Neuron (in vitro differentiated cells): Measurements from ENCODE around the gene KY.

ENCODE experiments used
- H2AFZ ChIP-seq: one replicate; pipeline ENCODE4 v1.6.1; 2013; ENCODE audit warnings: low read depth, mild to moderate bottlenecking, inconsistent platforms, low read length, moderate library complexity
- H3K27me3 ChIP-seq: one replicate; pipeline ENCODE4 v1.6.1; 2013; ENCODE audit warnings: low read length; ENCODE audit not compliant: insufficient read depth
- H3K36me3 ChIP-seq: one replicate; pipeline ENCODE4 v1.6.1; 2013; ENCODE audit warnings: low read length; ENCODE audit not compliant: insufficient read depth
- H3K4me1 ChIP-seq: one replicate; pipeline ENCODE4 v1.6.1; 2013; ENCODE audit warnings: low read length; ENCODE audit not compliant: insufficient read depth
- H3K4me3 ChIP-seq: 2 replicates; pipeline ENCODE4 v1.5.1; 2013; ENCODE audit warnings: mild to moderate bottlenecking, low read length, moderate library complexity
- H3K9me3 ChIP-seq: one replicate; pipeline ENCODE4 v1.6.1; 2013; ENCODE audit warnings: low read length

KY gene

GRCh38 chr3:134630506-134630905 is 20.3 kb downstream of the KY start:
- Histone ChIP-seq H3K9me3 (peaks cover 4% of the 10 kb centered on the region), H3K4me3 (no peak overlapping the region), H3K36me3 (no peaks in the 10 kb centered on the region), H3K4me1 (no peaks in the 10 kb centered on the region), H3K27me3 (no peaks in the 10 kb centered on the region), H2AFZ (no peak overlapping the region)

DNA sequence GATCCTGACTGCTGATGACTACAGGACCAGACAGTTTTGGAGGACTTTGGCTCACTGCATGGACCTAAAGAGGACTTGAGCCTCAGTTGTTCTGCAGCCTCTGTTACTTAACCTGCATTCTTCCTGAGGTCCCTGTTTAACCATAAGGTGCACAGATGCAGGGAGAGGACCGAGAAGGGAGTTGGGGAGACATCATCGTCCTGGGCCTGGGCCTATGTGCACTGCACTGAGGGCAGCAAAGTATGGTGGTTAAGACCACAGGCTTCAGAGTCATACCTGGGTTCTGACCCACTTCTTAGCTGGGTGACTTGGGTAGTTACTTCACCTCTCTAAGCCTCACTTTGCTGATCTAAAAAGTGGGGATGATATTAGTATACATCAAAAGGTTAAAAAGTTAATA is 21.9 kb downstream of the KY start:
- H3K4me1 ChIP-seq: no peaks in the 10 kb centered on the region
- H3K27me3 ChIP-seq: no peaks in the 10 kb centered on the region
- no peak overlapping the region for H2AFZ ChIP-seq
- H3K9me3 ChIP-seq: peaks cover 4% of the 10 kb centered on the region
- H3K36me3 ChIP-seq: no peaks in the 10 kb centered on the region
- no peak overlapping the region for H3K4me3 ChIP-seq

GRCh38 chr3:134627831-134628230 is 23.0 kb downstream of the KY start:
- Histone ChIP-seq H2AFZ (no peak overlapping the region), H3K36me3 (no peaks in the 10 kb centered on the region), H3K4me3 (no peak overlapping the region), H3K27me3 (no peaks in the 10 kb centered on the region), H3K4me1 (no peaks in the 10 kb centered on the region), H3K9me3 (peaks cover 4% of the 10 kb centered on the region)

- Histone ChIP-seq H3K36me3 (no peaks in the 10 kb centered on the region), H3K9me3 (peaks cover 4% of the 10 kb centered on the region), H2AFZ (no peak overlapping the region), H3K4me1 (no peaks in the 10 kb centered on the region), H3K4me3 (no peak overlapping the region), H3K27me3 (no peaks in the 10 kb centered on the region)
These were observed 24.7 kb downstream of the KY start for GRCh38 chr3:134625885-134626741.

DNA sequence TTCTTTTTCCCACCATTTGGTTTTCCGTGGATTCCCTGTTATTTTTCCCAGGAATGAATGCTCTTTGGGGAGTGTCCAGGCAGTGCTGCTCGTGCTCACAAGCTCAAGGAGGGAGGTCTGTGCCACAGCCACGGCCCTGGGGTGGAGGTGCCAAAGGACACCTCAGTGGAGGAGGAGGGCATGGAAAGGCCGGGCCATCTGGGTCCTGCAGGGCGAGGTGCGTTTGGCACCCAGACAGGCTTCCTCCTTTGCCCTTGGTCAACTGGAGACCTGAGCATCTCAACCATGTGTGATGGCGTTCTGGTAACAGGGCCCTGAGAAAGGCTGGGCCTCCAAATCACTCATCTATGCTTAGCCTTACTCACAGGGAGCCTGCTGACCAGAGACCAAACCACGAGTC is 25.4 kb downstream of the KY start:
- Histone ChIP-seq H3K4me3 (no peak overlapping the region), H2AFZ (no peak overlapping the region), H3K4me1 (no peaks in the 10 kb centered on the region)

GRCh38 chr3:134624537-134625287 is 26.1 kb downstream of the KY start:
- no peaks in the 10 kb centered on the region for H3K27me3 ChIP-seq
- H3K36me3 ChIP-seq: no peaks in the 10 kb centered on the region
- peaks cover 3% of the 10 kb centered on the region for H3K4me1 ChIP-seq
- no peaks in the 10 kb centered on the region for H3K9me3 ChIP-seq
- no peak overlapping the region for H3K4me3 ChIP-seq
- no peak overlapping the region for H2AFZ ChIP-seq

More for the DNA sequence above, 25.4 kb downstream of the KY start:
- no peaks in the 10 kb centered on the region for H3K27me3 ChIP-seq
- H3K9me3 ChIP-seq: peaks cover 2% of the 10 kb centered on the region
- H3K36me3 ChIP-seq: no peaks in the 10 kb centered on the region

DNA sequence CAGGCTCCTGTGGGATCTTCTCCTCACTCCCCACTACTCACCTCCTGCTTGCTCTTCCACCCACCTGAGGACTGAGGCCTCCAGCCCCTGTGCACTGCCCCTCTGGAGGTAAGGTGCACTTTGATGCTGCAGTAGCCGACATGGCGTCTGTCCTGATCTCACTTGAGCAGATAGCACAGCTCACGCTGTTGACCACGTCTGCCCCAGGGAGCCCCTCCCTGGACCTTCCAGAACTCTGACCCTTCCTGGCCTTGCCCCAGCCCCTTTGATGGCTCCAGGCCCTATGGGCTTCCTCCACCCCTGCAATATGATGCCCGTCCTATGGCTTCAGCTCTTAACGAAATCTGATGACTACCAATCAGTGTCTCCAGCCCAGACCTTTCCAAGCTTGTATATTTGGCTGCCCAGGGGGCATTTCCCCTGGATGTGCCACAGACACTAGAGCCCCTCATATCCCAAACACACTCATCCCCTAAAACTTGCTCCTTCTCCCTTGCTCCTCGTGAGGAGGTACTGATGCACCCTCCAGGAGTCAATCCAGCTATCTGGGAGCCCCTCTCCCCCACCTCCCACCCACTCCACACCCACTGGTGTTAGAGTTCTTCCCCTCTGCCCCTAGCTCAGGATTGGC is 27.1 kb downstream of the KY start:
- Histone ChIP-seq H3K4me1 (peaks cover 13% of the 10 kb centered on the region), H3K36me3 (no peaks in the 10 kb centered on the region), H2AFZ (no peak overlapping the region), H3K27me3 (no peaks in the 10 kb centered on the region), H3K4me3 (no peak overlapping the region), H3K9me3 (no peaks in the 10 kb centered on the region)

DNA sequence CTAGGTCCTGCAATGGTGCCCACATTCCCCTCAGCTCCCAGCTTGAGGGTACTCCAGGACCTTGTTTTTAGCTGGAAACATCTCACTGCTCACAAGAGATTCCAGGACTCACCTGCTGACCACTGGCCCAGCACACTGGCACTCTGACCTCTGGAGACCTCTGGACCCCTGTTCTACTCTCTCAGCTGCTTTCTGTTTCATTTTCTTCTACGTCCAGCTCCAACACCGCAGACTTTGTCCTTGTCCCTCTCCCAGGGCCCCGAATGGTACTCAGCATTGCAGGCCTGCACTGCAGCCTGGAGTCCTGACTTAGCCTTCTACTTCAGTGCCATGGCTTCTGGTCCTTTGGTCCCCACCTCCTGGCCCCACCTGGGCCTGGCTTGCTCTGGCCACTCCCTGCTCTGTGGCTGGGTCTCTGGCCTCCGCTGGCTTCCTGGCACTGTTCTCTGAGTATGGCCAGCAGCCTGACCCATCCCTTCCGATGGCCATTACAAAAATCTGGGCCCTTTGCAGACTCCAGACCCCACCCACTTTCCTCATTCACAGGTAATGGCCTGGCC is 27.9 kb downstream of the KY start:
- no peak overlapping the region for H3K4me3 ChIP-seq
- no peak overlapping the region for H2AFZ ChIP-seq
- no peaks in the 10 kb centered on the region for H3K27me3 ChIP-seq
- H3K36me3 ChIP-seq: no peaks in the 10 kb centered on the region
- H3K9me3 ChIP-seq: no peaks in the 10 kb centered on the region
- H3K4me1 ChIP-seq: peaks cover 21% of the 10 kb centered on the region

- Histone ChIP-seq H2AFZ (no peak overlapping the region), H3K9me3 (no peaks in the 10 kb centered on the region), H3K27me3 (no peaks in the 10 kb centered on the region), H3K4me3 (no peak overlapping the region), H3K4me1 (peaks cover 26% of the 10 kb centered on the region), H3K36me3 (no peaks in the 10 kb centered on the region)
These were observed 29.0 kb downstream of the KY start for GRCh38 chr3:134621854-134622253.

- H3K9me3 ChIP-seq: no peaks in the 10 kb centered on the region
- H3K36me3 ChIP-seq: no peaks in the 10 kb centered on the region
- peaks cover 26% of the 10 kb centered on the region for H3K4me1 ChIP-seq
- H3K27me3 ChIP-seq: no peaks in the 10 kb centered on the region
- no peak overlapping the region for H2AFZ ChIP-seq
- no peak overlapping the region for H3K4me3 ChIP-seq
These were observed 30.2 kb downstream of the KY start for GRCh38 chr3:134620476-134621115.

- Histone ChIP-seq H3K9me3 (no peaks in the 10 kb centered on the region), H3K27me3 (no peaks in the 10 kb centered on the region), H3K4me3 (no peak overlapping the region), H3K36me3 (no peaks in the 10 kb centered on the region), H2AFZ (no peak overlapping the region), H3K4me1 (peaks cover 26% of the 10 kb centered on the region)
These were observed 30.9 kb downstream of the KY start for GRCh38 chr3:134619884-134620445.

- no peak overlapping the region for H3K4me3 ChIP-seq
- no peak overlapping the region for H2AFZ ChIP-seq
- H3K4me1 ChIP-seq: peaks cover 26% of the 10 kb centered on the region
- H3K27me3 ChIP-seq: no peaks in the 10 kb centered on the region
- no peaks in the 10 kb centered on the region for H3K36me3 ChIP-seq
- H3K9me3 ChIP-seq: no peaks in the 10 kb centered on the region
These were observed 31.6 kb downstream of the KY start for GRCh38 chr3:134619301-134619615.
